Measurements from ENCODE around the gene PPP4R4.
"Not testable (repeated sequence)": the region's sequence is repeated elsewhere in the genome, so short reads cannot be mapped to it uniquely, and the experiment has no call there.

The PPP4R4 gene

DNA sequence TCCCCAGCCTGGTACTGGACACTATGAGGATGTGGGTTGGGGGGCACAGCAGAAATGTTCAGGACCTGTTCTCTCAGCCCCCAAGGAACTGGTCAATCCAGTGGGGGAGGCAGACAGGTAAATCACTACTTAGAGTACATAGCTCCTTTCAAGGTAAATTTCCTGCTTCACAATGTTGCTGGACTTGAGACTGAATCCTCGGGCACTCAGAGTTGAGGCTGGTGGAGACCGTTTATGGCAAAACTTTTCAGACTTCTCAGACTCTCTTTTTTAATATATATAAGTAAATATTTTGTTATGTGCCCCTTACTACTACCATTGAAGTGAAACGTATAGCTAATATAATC lies 119.4 kb downstream of the PPP4R4 start:
- no peaks in the 10 kb centered on the region for H3K79me2 ChIP-seq (ENCODE audit: low read length)
- H3K27ac ChIP-seq (ENCODE audit: low read length) = no peak overlapping the region
- no peaks in the 10 kb centered on the region for H4K20me1 ChIP-seq (ENCODE audit: insufficient read depth, low read length)
- H3K4me3 ChIP-seq (ENCODE audit: low read length) = no peak overlapping the region
- peaks cover 8% of the 10 kb centered on the region; the same call in 1 of the 2 replicates for H3K9me3 ChIP-seq (ENCODE audit: insufficient read depth, low read length)
- H3K4me1 ChIP-seq (ENCODE audit: low read length) = peaks cover 5% of the 10 kb centered on the region; the same call in 1 of the 2 replicates
- H3K4me2 ChIP-seq (ENCODE audit: low read length) = no peak overlapping the region
- H3K36me3 ChIP-seq (replicated peaks; ENCODE audit: low read depth, low read length) = peaks cover 7% of the 10 kb centered on the region
- H3K9ac ChIP-seq (ENCODE audit: low read length) = no peak overlapping the region
- TF ChIP-seq, protein P1, sequence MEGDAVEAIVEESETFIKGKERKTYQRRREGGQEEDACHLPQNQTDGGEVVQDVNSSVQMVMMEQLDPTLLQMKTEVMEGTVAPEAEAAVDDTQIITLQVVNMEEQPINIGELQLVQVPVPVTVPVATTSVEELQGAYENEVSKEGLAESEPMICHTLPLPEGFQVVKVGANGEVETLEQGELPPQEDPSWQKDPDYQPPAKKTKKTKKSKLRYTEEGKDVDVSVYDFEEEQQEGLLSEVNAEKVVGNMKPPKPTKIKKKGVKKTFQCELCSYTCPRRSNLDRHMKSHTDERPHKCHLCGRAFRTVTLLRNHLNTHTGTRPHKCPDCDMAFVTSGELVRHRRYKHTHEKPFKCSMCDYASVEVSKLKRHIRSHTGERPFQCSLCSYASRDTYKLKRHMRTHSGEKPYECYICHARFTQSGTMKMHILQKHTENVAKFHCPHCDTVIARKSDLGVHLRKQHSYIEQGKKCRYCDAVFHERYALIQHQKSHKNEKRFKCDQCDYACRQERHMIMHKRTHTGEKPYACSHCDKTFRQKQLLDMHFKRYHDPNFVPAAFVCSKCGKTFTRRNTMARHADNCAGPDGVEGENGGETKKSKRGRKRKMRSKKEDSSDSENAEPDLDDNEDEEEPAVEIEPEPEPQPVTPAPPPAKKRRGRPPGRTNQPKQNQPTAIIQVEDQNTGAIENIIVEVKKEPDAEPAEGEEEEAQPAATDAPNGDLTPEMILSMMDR (IDR thresholded peaks at IDR 0.05; ENCODE audit: low read depth, low read length) = no peak
- no peak for TF ChIP-seq EZH2phosphoT487 (IDR thresholded peaks at IDR 0.05; ENCODE audit: low read depth)
- H2AFZ ChIP-seq (ENCODE audit: low read depth, low read length) = no peak overlapping the region
- no peaks in the 10 kb centered on the region for H3K27me3 ChIP-seq (ENCODE audit: low read depth, low read length)

DNA sequence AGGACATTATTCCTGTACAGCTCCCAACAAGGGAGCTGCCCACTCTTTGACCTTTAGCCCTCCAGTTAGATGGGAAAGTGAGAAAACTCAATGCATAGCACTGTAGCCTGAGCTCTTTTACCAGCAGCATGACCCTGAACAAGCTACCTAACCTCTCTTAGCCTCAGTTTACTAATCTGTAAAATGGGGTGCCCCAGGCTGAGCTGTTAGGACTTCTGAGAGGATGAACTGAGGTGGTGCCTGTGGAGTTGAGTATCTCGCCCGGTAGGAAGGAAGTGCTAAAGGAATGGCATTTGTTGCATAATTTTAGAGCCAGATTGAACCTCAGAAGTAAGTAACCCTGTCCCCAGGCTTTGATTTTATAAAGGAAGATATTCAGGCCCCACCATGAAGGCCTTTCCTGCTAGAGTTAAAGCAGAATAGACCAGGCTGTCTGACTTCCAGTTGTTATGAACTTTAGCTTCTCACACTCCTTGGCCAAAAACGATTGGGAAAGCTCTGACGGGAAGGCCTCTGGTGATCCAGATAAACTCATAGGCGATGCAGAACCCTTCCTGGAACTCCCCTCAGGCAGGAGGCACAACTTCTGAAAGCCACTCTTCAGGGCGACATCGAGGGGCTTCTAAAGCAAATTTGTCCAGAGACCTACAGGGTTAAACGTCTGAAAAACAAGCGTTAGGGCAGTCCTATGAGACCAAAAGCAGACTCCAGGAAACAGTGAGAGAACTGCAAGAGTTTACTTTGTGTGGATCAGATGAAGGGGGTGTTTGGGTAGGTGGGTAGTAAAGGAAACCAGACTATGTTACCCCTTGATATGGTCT lies 121.4 kb downstream of the PPP4R4 start:
- no peak overlapping the region for H3K27ac ChIP-seq (ENCODE audit: low read length)
- no peaks in the 10 kb centered on the region for H3K79me2 ChIP-seq (ENCODE audit: low read length)
- H3K9me3 ChIP-seq (ENCODE audit: insufficient read depth, low read length) = peaks cover 8% of the 10 kb centered on the region; the same call in 1 of the 2 replicates
- H3K4me3 ChIP-seq (ENCODE audit: low read length) = no peak overlapping the region
- H2AFZ ChIP-seq (ENCODE audit: low read depth, low read length) = no peak overlapping the region
- TF ChIP-seq, protein P1 (IDR thresholded peaks at IDR 0.05; ENCODE audit: low read depth, low read length) = no peak
- no peak for TF ChIP-seq EZH2phosphoT487 (IDR thresholded peaks at IDR 0.05; ENCODE audit: low read depth)
- H3K9ac ChIP-seq (ENCODE audit: low read length) = no peak overlapping the region
- H3K27me3 ChIP-seq (ENCODE audit: low read depth, low read length) = no peaks in the 10 kb centered on the region
- peaks cover 7% of the 10 kb centered on the region for H3K36me3 ChIP-seq (replicated peaks; ENCODE audit: low read depth, low read length)
- H3K4me1 ChIP-seq (ENCODE audit: low read length) = peaks cover 5% of the 10 kb centered on the region; the same call in 1 of the 2 replicates
- no peak overlapping the region for H3K4me2 ChIP-seq (ENCODE audit: low read length)
- H4K20me1 ChIP-seq (ENCODE audit: insufficient read depth, low read length) = no peaks in the 10 kb centered on the region

DNA sequence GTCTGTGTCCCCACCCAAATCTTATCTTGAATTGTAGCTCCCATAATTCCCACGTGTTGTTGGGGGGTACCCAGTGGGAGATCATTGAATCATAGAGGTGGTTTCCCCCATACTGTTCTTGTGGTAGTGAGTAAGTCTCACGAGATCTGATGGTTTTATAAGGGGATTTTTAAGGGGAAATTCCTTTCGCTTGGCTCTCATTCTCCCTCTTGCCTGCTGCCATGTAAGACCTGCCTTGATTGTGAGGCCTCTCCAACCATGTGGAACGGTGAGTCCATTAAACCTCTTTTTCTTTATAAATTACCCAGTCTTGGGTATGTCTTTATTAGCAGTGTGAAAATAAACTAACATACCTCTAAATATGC lies 122.0 kb downstream of the PPP4R4 start:
- not testable (repeated sequence) for H3K79me2 ChIP-seq (ENCODE audit: low read length); H3K27me3 ChIP-seq (ENCODE audit: low read depth, low read length); H3K9ac ChIP-seq (ENCODE audit: low read length); H3K9me3 ChIP-seq (ENCODE audit: insufficient read depth, low read length); H2AFZ ChIP-seq (ENCODE audit: low read depth, low read length); H3K4me2 ChIP-seq (ENCODE audit: low read length); H3K36me3 ChIP-seq (replicated peaks; ENCODE audit: low read depth, low read length); H3K27ac ChIP-seq (ENCODE audit: low read length); H3K4me1 ChIP-seq (ENCODE audit: low read length); H4K20me1 ChIP-seq (ENCODE audit: insufficient read depth, low read length); H3K4me3 ChIP-seq (ENCODE audit: low read length)

DNA sequence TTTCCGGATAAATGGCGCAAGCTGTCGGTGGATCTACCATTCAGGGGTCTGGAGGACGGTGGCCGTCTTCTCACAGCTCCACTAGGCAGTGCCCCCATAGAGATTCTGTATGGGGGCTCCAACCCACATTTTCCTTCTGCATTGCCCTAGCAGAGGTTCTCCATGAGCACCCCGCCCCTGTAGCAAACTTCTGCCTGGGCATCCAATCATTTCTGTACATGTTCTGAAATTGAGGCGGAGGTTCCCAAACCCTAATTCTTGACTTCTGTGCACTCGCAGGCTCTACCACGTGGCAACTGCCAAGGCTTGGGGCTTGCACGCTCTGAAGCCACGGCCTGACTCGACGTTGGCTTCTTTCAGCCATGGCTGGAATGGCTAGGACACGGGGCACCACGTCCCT lies 124.0 kb downstream of the PPP4R4 start:
- H3K27ac ChIP-seq (ENCODE audit: low read length) = no peak overlapping the region
- H3K4me1 ChIP-seq (ENCODE audit: low read length) = peaks cover 6% of the 10 kb centered on the region
- peaks cover 13% of the 10 kb centered on the region; the same call in 1 of the 2 replicates for H3K9me3 ChIP-seq (ENCODE audit: insufficient read depth, low read length)
- H3K27me3 ChIP-seq (ENCODE audit: low read depth, low read length) = no peaks in the 10 kb centered on the region
- H3K4me2 ChIP-seq (ENCODE audit: low read length) = no peak overlapping the region
- peaks cover 7% of the 10 kb centered on the region for H3K36me3 ChIP-seq (replicated peaks; ENCODE audit: low read depth, low read length)
- H3K79me2 ChIP-seq (ENCODE audit: low read length) = no peaks in the 10 kb centered on the region
- H4K20me1 ChIP-seq (ENCODE audit: insufficient read depth, low read length) = no peaks in the 10 kb centered on the region
- no peak overlapping the region for H3K4me3 ChIP-seq (ENCODE audit: low read length)
- no peak overlapping the region for H3K9ac ChIP-seq (ENCODE audit: low read length)
- no peak overlapping the region for H2AFZ ChIP-seq (ENCODE audit: low read depth, low read length)
- TF ChIP-seq EZH2phosphoT487 (IDR thresholded peaks at IDR 0.05; ENCODE audit: low read depth) = no peak
- TF ChIP-seq, protein P1 (IDR thresholded peaks at IDR 0.05; ENCODE audit: low read depth, low read length) = no peak

Measured in OCI-LY3 (cell line).